Suprapubic skin (tissue), 4 donors: ENCODE data around the gene PAPSS2. TPM values are rescaled to one million over a fixed set of nuclear protein-coding genes. Genes with fewer than 3 reads are reported as not detected.
A peak's percentile ranks its signal among the peaks of the same experiment; 100 is the strongest.
"Not testable (repeated sequence)": the region's sequence is repeated elsewhere in the genome, so short reads cannot be mapped to it uniquely, and the experiment has no call there.

Source experiments
- DNase-seq, 2 donors: peaks; one replicate each; pipeline ENCODE4 v3.0.0-alpha.2; 2019; ENCODE audit warnings: low spot score in 2 of 2
- H3K27ac ChIP-seq: fragments of 200-600 bp; sonication (generic); one replicate; pipeline ENCODE4 v1.5.1; 2019
- H3K27me3 ChIP-seq: fragments of 200-600 bp; sonication (generic); one replicate; pipeline ENCODE4 v1.5.1; 2019
- H3K36me3 ChIP-seq: fragments of 200-600 bp; sonication (generic); one replicate; pipeline ENCODE4 v1.5.1; 2019
- H3K4me1 ChIP-seq: fragments of 200-600 bp; sonication (generic); one replicate; pipeline ENCODE4 v1.5.1; 2019
- H3K4me3 ChIP-seq: fragments of 200-600 bp; sonication (generic); one replicate; pipeline ENCODE4 v1.5.1; 2019; ENCODE audit warnings: mild to moderate bottlenecking
- H3K9me3 ChIP-seq: fragments of 200-600 bp; sonication (generic); one replicate; pipeline ENCODE4 v1.5.1; 2019
- EP300 ChIP-seq: sonication (generic); formaldehyde crosslinking; IDR thresholded peaks from one replicate; pipeline ENCODE4 v1.6.1; 2017; ENCODE audit warnings: antibody characterized with exemption
- POLR2A ChIP-seq, 2 donors: fragments of 450-650 bp; IDR thresholded peaks; one replicate each; pipeline ENCODE4 v1.6.1; 2017; ENCODE audit warnings: antibody characterized with exemption in 2 of 2, mild to moderate bottlenecking in 2 of 2, moderate library complexity in 2 of 2
- POLR2AphosphoS5 ChIP-seq, 3 donors: sonication (generic); formaldehyde crosslinking; IDR thresholded peaks; one replicate each; pipeline ENCODE4 v1.6.1; 2017; ENCODE audit warnings: antibody characterized with exemption in 3 of 3
- WGBS: methylation state at CpG from one replicate; pipeline ENCODE4 v1.1.5; 2018; 5-methylcytosine and 5-hydroxymethylcytosine counted together
- total RNA-seq, 4 donors: library from RNA; depleted of rRNA; stranded (reverse); fragments of >200 nt; gene quantifications; one replicate each; pipeline ENCODE4 v1.1.0, GENCODE V29; 2016
- TF ChIP-seq, protein P1 (sequence below), 2 donors: fragments of 200-600 bp in 1 of 2; fragments of 450-650 bp in 1 of 2; sonication (generic) in 1 of 2; IDR thresholded peaks; one replicate each; pipeline ENCODE4 v1.5.1; 2016 to 2019; ENCODE audit warnings: antibody characterized with exemption in 2 of 2, mild to moderate bottlenecking in 1 of 2, moderate library complexity in 1 of 2

PAPSS2 gene
- total RNA-seq, 4 donors from 2014 or later, result 2.4 to 5.6 (median 3.4) TPM

DNA sequence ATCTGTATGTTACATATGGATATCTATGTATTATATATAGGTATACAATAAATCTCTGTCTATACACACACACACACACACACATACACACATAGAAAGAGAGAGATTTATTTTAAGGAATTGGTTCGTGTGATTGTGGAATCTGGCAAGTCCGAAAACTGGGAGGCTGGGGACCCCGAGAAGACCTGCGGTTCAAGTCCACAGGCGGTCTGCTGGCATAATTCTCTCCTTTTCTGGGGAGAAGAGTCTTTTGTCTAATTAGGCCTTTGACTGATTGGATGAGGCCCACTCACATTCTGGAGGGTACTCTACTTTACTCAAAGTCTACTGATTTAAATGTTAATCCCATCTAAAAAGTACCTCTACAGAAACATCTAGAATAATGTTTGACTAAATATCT, 65.1 kb downstream of the PAPSS2 start:
- Histone ChIP-seq H3K27ac (no peak overlapping the region), H3K27me3 (no peaks in the 10 kb centered on the region), H3K4me1 (no peaks in the 10 kb centered on the region), H3K4me3 (no peak overlapping the region), H3K36me3 (no peaks in the 10 kb centered on the region), H3K9me3 (no peaks in the 10 kb centered on the region)
- 96% methylated on average over 5 of the region's 5 CpGs for WGBS
- TF ChIP-seq POLR2A (IDR thresholded peaks at IDR 0.05), result no peak
- TF ChIP-seq EP300, result no peak
- no peak for TF ChIP-seq POLR2AphosphoS5 (IDR thresholded peaks at IDR 0.05)
- TF ChIP-seq, protein P1, sequence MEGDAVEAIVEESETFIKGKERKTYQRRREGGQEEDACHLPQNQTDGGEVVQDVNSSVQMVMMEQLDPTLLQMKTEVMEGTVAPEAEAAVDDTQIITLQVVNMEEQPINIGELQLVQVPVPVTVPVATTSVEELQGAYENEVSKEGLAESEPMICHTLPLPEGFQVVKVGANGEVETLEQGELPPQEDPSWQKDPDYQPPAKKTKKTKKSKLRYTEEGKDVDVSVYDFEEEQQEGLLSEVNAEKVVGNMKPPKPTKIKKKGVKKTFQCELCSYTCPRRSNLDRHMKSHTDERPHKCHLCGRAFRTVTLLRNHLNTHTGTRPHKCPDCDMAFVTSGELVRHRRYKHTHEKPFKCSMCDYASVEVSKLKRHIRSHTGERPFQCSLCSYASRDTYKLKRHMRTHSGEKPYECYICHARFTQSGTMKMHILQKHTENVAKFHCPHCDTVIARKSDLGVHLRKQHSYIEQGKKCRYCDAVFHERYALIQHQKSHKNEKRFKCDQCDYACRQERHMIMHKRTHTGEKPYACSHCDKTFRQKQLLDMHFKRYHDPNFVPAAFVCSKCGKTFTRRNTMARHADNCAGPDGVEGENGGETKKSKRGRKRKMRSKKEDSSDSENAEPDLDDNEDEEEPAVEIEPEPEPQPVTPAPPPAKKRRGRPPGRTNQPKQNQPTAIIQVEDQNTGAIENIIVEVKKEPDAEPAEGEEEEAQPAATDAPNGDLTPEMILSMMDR (IDR thresholded peaks at IDR 0.05), result no peak
- no peak for DNase-seq

DNA sequence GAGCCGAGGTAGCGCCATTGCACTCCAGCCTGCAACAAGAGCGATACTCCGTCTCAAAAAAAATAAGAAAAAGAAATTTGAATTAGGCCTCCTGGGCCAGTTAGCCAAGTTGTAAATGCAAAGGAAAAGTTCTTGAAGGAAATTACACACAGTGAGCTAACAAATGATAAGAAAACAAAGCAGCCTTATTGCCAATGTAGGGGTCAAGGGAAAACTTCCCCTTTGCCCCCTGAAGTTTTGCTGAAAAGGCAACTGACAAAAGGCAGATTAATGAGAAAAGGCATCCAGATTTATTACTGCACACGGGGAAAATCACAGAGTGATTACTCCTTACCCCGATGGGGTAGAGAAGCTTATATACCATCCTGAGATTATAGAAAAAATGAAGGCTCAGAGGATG, 70.3 kb downstream of the PAPSS2 start:
- Histone ChIP-seq H3K27ac (no peak overlapping the region), H3K36me3 (no peaks in the 10 kb centered on the region), H3K4me3 (no peak overlapping the region), H3K9me3 (no peaks in the 10 kb centered on the region), H3K4me1 (no peaks in the 10 kb centered on the region), H3K27me3 (no peaks in the 10 kb centered on the region)
- 81% methylated on average over 6 of the region's 6 CpGs for WGBS
- DNase-seq, result no peak
- TF ChIP-seq POLR2A (IDR thresholded peaks at IDR 0.05) (no peak), POLR2AphosphoS5 (IDR thresholded peaks at IDR 0.05) (no peak), EP300 (no peak)
- TF ChIP-seq, protein P1 (IDR thresholded peaks at IDR 0.05), result no peak

DNA sequence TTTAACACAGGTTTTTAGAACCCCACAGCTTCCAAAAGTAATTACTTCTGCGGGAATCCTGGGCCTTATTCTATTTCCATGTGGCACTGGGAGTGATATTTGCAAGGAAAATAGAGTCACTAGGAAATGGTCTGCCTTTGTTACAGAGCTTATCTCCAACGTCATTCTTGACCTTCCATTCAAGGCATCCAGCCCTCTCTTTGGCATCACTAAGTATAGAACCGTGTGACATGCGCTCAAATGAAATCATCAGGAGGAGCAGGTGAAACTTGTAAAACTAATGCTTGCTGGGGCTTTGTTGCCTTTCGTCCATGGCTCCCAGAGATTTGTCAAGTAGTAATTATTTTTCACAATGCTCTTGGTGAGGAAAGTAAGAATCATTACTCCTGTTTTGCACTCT, 73.4 kb downstream of the PAPSS2 start:
- no peaks in the 10 kb centered on the region for H3K9me3 ChIP-seq
- H3K4me1 ChIP-seq, result no peaks in the 10 kb centered on the region
- H3K27me3 ChIP-seq, result no peaks in the 10 kb centered on the region
- WGBS, result 78% methylated on average over 5 of the region's 5 CpGs
- H3K27ac ChIP-seq, result no peak overlapping the region
- no peak overlapping the region for H3K4me3 ChIP-seq
- no peaks in the 10 kb centered on the region for H3K36me3 ChIP-seq
- no peak for DNase-seq
- TF ChIP-seq, protein P1 (IDR thresholded peaks at IDR 0.05), result no peak
- TF ChIP-seq POLR2A (IDR thresholded peaks at IDR 0.05) (no peak), POLR2AphosphoS5 (IDR thresholded peaks at IDR 0.05) (no peak), EP300 (no peak)

DNA sequence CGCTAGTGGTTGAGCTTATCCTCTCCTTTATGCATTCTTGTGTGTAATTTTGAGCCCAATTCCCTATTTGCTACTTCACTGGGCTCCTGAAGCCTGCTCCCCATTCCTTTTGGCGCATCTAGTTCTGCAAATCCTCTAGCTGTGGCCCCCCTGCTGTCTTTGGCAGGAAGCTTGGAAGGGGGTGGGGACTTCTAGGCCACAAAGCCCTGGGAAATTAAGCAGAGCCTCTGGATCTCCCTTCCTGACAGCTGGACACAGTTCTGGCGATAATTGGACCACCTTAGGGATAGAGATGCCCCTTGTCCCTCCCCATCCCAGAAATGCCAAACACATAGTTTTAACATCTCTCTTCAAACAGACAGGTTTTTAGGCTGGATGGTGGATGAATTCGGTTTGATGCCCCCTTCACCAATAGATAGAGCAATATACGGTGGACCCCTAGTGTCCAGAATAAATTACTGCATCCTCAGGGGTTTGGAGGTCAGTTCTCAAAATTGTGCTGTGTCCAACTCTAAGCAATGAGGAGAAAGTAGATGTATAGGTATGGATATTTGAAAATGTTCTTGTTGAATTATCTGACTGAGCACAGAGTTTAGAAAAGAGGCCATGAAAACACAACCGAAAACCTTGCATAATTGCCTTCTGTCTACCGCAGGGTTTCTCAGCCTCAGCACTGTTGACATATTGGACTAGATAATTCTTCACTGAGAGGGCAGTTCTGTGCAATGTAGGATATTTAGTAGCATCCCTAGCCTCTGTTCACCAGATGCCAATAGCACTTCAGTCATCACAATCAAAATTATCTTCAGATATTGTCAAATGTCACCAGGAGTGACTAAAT, 75.5 kb downstream of the PAPSS2 start:
- no peak overlapping the region for H3K27ac ChIP-seq
- DNase-seq, result no peak
- no peak overlapping the region for H3K4me3 ChIP-seq
- TF ChIP-seq, protein P1 (IDR thresholded peaks at IDR 0.05), result peak; percentile 60 to 69
- no peak for TF ChIP-seq EP300
- 50% methylated on average over 7 of the region's 7 CpGs for WGBS
- no peaks in the 10 kb centered on the region for H3K9me3 ChIP-seq
- H3K4me1 ChIP-seq, result no peaks in the 10 kb centered on the region
- no peaks in the 10 kb centered on the region for H3K36me3 ChIP-seq
- H3K27me3 ChIP-seq, result no peaks in the 10 kb centered on the region

DNA sequence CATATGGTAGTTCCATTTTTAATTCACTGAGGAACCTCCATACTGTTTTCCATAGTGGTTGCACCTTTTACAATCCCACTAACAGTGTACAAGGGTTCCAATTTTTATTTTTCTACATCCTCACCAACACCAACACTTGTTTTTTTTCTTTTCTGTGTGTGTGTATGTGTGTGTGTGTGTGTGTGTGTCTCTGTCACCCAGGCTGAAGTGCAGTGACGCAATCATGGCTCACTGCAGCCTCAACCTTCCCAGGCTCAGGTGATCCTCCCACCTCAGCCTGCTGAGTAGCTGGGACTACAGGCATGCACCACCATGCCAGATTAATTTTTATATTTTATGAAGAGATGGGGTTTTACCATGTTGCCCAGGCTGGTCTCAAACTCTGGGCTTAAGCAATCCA, 78.6 kb downstream of the PAPSS2 start:
- H3K36me3 ChIP-seq, H3K9me3 ChIP-seq, DNase-seq, H3K27me3 ChIP-seq, H3K4me3 ChIP-seq, H3K27ac ChIP-seq, H3K4me1 ChIP-seq: not testable (repeated sequence)
- WGBS, result 100% methylated on average over 1 of the region's 1 CpG

DNA sequence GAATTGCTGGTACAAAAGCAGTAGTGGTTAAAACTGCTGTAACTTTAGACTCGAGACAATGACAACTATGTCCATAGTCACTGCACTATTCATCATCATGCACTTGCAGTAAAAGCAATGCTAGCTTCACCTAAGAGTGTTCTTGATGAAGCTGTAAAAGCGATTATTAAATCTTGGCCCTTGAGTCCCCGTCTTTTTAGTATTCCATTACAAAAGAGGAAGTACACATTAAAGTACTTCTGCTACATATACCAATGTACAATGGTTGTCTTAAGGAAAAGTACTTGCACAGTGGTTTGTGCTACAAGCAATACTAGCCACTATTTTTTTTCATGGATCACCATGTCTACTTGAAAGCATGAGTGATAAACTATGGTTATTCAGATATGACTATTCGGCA, 80.0 kb downstream of the PAPSS2 start:
- Histone ChIP-seq H3K4me1 (peaks cover 4% of the 10 kb centered on the region), H3K27me3 (no peaks in the 10 kb centered on the region), H3K27ac (no peak overlapping the region), H3K9me3 (no peaks in the 10 kb centered on the region), H3K4me3 (no peak overlapping the region), H3K36me3 (no peaks in the 10 kb centered on the region)
- TF ChIP-seq, protein P1 (IDR thresholded peaks at IDR 0.05), result no peak
- no peak for TF ChIP-seq EP300
- no peak for TF ChIP-seq POLR2A (IDR thresholded peaks at IDR 0.05)
- TF ChIP-seq POLR2AphosphoS5 (IDR thresholded peaks at IDR 0.05), result no peak
- WGBS, result 83% methylated on average over 4 of the region's 4 CpGs
- DNase-seq, result no peak
